Ishikawa (cell line): ENCODE data around the gene HFE.

Source experiments
- CEBPB ChIP-seq: IDR thresholded peaks from 2 replicates; pipeline ENCODE4 v1.6.1; 2012
- CREB1 ChIP-seq: IDR thresholded peaks from 2 replicates; pipeline ENCODE4 v1.6.1; 2012; ENCODE audit warnings: low read depth
- EGR1 ChIP-seq: IDR thresholded peaks from 2 replicates; pipeline ENCODE4 v1.6.1; 2012
- EP300 ChIP-seq: IDR thresholded peaks from 2 replicates; pipeline ENCODE4 v1.6.1; 2012; ENCODE audit warnings: borderline replicate concordance
- MAX ChIP-seq: IDR thresholded peaks from 2 replicates; pipeline ENCODE4 v1.6.1; 2012
- NFIC ChIP-seq: IDR thresholded peaks from 2 replicates; pipeline ENCODE4 v1.6.1; 2012
- RAD21 ChIP-seq: IDR thresholded peaks from 2 replicates; pipeline ENCODE4 v1.6.1; 2012; ENCODE audit warnings: low read depth
- REST ChIP-seq: IDR thresholded peaks from 2 replicates; pipeline ENCODE4 v1.6.1; 2012; ENCODE audit warnings: low read depth, mild to moderate bottlenecking
- TEAD4 ChIP-seq: IDR thresholded peaks from 2 replicates; pipeline ENCODE4 v1.6.1; 2012
- USF1 ChIP-seq: IDR thresholded peaks from 2 replicates; pipeline ENCODE4 v1.6.1; 2012
- YY1 ChIP-seq: IDR thresholded peaks from 2 replicates; pipeline ENCODE4 v1.6.1; 2012; ENCODE audit warnings: low read depth
- ZBTB7A ChIP-seq: IDR thresholded peaks from 2 replicates; pipeline ENCODE4 v1.6.1; 2012; ENCODE audit warnings: low read depth

DNA sequence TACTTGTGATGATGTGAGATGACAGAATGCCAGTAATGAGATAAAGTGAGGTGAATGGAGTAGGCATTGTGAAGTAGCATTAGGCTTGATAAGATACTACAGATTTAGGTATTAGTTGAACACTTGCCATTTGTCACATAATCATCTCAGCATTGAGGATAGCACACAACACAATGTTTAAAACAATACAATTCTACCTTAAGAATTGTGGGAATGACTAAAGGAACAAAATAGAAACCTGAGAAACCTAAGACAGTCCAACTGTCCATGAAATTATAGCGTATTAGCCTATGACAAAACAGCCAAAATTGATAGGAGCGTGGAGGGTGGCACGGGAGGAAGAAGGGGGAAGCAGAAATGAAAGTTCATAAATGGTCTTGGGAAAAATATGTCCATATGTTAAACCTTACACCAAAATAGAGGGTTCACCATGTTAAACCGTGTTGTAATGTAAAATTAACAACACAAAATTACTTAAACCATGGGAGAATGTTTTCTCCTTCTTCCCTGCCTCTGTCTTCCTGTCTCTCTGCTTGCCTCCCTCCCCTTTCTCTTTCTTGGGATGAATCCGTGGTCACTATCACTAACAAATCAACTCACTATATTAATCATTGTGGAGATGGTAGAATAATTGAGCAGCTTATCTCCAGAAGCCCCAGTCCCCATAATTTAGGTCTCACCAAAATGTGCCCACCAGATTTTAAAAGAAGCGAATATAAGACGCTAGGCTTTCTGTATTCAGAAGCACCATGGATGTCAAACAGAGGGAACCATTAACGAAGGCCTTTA is 33.0 kb upstream of the HFE start:
- TF ChIP-seq ZBTB7A (no peak), EP300 (no peak), REST (no peak), MAX (no peak), CEBPB (no peak), TEAD4 (no peak), RAD21 (no peak), NFIC (no peak), EGR1 (no peak), USF1 (no peak), CREB1 (no peak), YY1 (no peak)
